Measurements from ENCODE around the gene KIRREL1.
"Not testable (repeated sequence)": the region's sequence is repeated elsewhere in the genome, so short reads cannot be mapped to it uniquely, and the experiment has no call there.

The KIRREL1 gene

GRCh38 chr1:158112994-158113758 lies 119.7 kb downstream of the KIRREL1 start:
- DNase-seq = peak; percentile 90

GRCh38 chr1:158113759-158114127 lies 120.3 kb downstream of the KIRREL1 start:
- DNase-seq = no peak

GRCh38 chr1:158115126-158115525 lies 121.7 kb downstream of the KIRREL1 start:
- no peak for DNase-seq

GRCh38 chr1:158116311-158117167 lies 123.1 kb downstream of the KIRREL1 start:
- no peak for DNase-seq

DNA sequence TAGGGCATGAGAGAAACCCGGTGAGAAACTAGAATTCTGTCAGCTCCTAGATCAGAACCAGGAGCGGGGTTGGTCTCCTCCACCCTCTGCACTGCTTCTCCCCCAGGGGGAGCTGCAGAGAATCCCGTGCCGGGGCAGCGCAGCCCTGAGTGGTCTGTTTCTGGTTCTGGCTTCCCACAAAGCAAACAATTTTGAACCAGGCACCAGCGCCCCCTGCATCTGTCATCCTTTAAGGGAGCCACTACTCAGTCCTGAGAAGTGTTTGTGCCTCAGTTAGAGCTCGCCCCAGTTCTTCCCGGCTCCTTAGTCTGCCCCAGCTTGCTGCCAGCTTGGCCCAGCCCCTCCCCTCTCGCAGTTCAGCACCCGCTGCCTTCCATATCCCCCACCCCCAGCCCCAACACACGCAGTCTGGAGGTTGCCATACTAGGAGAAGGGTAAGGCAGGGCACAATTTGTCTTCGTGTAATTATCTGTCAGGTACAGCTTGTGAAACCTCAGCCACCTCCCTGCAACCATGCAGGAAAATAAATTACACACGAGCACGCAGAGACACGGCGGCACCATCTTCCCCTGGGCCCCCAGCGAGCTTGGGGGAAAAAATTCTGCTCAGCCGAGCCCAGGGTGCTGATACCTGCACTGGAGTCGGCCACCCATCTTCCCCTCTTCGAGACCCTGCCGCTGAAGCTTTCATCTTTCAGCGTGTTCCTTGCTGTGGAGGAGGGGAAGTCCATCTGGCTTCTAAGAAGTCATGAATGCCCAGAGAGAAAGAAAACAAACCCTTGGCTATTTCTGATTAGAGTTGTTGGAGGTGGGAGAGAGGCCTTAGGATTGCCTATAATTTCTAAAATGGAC lies 124.6 kb downstream of the KIRREL1 start:
- DNase-seq = peak; percentile 59

- no peak for DNase-seq
These were observed 125.4 kb downstream of the KIRREL1 start for GRCh38 chr1:158118713-158119402.

DNA sequence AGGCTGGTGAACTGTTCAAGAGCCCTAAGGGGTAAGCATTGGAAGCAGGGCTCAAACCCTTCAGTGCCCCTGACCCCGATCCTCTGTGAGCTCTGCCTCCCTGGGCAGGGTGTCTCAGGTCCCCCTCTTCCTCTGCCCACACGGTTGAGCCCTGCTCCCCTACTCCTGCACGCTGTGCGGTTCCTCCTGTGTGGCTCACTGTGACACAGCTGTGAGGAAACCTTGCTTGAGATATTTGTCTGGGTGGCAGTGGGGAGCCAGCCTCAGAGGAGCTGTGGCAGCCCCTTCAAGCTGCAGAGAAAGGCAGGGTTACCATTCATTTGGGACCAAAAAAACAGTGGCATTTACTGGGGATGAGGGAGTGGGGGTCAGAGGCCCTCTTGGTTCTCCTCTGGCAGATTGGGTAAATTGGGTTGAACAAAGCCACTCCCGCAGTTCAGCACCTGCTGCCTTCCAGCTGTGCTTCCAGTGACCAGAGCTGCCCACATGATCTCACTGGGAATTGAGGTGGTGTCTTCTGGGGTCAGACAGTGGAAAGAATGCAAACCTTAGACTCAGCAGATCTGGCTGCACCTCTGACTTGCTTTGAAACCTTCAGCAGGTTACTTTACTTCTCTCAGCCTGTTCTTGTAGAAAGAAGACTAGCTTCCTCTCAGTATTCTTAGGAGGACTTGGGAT lies 126.7 kb downstream of the KIRREL1 start:
- no peak for DNase-seq

DNA sequence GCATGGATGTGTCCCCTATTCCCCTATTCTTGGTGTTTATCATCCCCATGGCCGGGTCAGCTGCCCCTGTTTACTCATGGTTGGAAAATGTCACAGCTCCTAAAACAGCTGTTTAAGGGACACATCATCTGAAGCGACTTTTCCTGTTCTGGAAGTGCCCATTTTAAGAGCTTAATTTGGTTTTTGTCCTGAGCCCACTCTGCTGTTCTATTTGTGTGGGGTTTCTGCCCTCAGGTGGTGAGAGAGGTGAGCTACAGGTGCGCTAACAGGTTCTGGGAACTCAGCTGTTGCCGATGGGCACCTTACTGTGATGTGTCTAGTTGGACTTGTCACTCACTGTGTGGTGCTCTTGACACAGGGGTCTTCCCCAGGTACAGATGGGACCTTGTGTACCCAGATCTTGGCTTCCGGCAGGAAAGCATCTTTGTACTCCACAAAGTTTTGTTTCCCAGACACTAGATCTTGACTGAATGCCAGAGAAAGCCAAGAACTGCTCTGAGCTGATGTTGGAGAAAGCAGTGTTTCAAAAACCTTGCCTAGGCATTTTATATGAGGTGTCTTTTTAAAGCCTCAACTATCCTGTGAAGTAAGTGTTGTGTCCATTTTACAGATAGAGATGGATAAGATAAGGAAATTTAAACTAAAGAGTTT lies 128.3 kb downstream of the KIRREL1 start:
- DNase-seq = peak; percentile 60

GRCh38 chr1:158122833-158123388 lies 129.5 kb downstream of the KIRREL1 start:
- DNase-seq = no peak

DNA sequence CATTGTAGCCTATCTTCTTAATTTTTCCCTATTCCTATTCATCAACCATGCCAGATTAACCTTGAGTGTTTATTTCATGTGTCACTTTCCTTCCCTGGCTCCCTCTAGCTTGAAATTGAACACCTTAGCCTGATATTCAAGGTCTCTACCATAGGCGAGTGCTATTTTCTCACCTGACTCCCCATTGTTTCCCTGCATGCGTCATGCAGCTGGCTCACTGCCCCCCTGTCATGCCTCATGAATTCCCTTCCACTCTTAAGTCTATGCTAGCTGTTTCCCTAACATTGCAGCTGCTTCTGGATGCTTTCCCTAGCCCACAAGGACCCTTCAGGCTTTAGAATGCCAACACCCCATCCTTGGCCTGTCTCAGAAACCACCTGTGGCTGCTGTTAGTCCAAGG lies 130.6 kb downstream of the KIRREL1 start:
- DNase-seq = no peak

- peak; percentile 90 for DNase-seq
These were observed 131.6 kb downstream of the KIRREL1 start for GRCh38 chr1:158124999-158125398.

DNA sequence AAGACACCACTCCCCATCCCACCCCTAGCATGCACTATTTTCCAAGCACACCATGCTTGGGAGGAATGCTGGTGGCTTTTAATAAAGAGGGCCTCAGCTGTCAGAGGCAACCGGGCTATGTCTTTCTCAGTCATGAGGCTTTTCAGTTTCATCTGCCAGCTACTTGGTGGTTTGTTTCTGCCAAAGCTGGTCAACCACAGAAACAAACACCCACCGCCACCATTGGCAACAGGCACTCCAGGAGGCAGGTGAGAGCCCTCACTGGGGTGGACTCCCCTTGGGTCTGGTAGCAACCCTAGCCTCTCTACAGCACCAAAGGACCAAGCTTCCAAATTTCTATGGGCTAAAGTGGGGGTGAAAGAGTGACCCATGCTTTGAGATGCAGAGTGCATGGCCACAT lies 133.0 kb downstream of the KIRREL1 start:
- DNase-seq = no peak

- not testable (repeated sequence) for DNase-seq
These were observed 135.1 kb downstream of the KIRREL1 start for GRCh38 chr1:158128531-158128930.

DNA sequence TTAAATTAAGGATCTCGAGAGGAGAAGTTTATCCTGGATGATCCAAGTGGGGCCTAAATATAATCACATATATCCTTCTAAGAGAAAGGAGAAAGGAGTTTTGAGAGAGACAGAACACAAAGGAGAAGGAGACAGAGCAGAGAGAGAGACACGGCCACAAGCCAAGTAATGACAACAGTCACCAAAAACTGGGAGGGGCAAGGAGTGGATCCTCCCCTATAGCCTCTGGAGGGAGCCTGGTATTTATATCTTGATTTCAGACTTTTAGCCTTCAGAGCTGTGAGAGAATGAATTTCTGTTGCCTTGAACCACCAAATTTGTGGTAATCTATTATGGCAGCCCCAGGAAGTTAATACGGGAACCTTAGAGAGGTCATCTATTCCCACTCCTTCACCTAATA lies 137.8 kb downstream of the KIRREL1 start:
- no peak for DNase-seq

DNA sequence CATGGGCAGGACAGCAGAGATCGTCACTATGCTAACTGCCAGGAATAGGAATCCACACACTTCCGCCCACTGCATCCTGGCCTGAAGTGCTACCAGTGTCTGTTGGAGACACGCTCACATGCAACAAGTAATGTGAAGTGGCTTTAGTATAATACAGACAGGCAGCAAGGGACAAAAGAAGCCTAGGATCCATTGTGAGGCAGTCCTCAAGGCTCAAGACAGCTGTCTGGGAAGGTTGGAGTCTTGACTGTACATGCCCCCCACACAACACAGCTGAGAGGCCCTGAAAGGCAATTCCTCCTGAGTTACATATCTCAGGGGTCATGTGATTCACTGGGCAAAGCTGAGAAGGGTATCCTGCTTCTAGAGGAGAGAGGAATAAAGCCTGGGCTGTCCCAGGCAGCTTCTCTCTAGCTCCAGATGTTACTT lies 147.3 kb downstream of the KIRREL1 start:
- DNase-seq = peak; percentile 54

GRCh38 chr1:158145173-158145719 lies 151.8 kb downstream of the KIRREL1 start:
- no peak for DNase-seq

DNA sequence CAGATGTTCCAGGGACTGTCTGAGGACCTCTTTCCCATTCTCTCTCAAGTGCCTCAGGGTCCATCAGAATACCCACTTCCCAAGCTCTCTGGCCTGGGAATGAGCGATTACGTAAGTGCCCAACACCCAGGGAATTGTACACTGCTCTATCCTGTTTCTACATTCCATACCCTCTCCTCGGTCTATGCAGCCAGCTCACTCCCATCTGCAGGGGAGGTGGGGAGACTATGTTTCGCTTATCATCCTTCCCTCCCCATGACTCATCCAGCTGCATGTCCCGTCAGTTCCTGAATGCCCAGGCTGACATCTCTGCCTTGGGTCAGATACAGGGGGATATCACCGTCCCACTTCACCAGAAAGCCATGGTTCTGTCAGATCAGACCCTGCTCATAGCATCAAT lies 152.7 kb downstream of the KIRREL1 start:
- no peak for DNase-seq

DNA sequence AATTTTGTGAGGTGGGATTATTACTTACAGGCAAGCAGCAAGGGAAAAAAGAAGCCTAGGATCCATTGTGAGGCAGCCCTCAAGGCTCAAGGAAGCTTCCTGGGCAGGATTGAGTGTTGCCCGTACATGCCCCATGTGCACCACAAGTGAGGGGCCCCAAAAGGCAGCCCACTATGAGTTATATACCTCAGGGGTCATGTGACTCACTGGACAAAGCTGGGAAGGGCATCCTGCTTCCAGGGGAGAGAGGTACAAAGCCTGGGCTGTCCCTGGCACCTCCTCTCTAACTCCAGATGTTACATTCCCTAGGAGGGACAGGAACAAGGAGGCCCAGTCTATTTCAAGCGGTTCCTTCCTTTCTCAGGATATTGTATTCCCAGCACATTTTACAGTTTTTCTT lies 153.3 kb downstream of the KIRREL1 start:
- DNase-seq = no peak

GRCh38 chr1:158147401-158147800 lies 154.0 kb downstream of the KIRREL1 start:
- no peak for DNase-seq

DNA sequence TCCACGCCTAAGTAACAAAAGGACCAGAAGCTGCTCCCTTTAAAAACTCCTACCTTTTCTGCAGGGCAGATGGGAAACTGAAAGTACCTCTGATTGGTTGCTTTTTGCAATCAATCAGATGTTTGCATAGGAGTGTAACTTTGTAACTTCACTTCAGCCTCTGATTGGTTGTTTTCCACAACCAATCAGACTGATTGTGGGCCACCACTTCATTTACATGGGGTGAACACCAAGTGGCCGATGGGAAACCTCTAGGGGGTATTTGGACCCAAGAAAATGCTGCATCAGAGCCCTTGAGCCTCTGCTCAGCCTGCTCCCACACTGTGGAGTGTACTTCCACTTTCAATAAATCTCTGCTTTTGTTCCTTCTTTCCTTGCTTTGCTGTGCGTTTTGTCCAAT lies 154.4 kb downstream of the KIRREL1 start:
- DNase-seq = no peak

GRCh38 chr1:158148468-158148867 lies 155.0 kb downstream of the KIRREL1 start:
- DNase-seq = no peak

Data from retina (tissue), 1 donor.